ENCODE data around the gene ERF. TPM values are rescaled to one million over a fixed set of nuclear protein-coding genes. Genes with fewer than 3 reads are reported as not detected.

ERF gene
- total and polyA plus RNA-seq, 2 of the 8 experiments (the other 6 are each of a cell fraction or from before 2014, with no cell fraction given) = 43.7 to 62.7 TPM

DNA sequence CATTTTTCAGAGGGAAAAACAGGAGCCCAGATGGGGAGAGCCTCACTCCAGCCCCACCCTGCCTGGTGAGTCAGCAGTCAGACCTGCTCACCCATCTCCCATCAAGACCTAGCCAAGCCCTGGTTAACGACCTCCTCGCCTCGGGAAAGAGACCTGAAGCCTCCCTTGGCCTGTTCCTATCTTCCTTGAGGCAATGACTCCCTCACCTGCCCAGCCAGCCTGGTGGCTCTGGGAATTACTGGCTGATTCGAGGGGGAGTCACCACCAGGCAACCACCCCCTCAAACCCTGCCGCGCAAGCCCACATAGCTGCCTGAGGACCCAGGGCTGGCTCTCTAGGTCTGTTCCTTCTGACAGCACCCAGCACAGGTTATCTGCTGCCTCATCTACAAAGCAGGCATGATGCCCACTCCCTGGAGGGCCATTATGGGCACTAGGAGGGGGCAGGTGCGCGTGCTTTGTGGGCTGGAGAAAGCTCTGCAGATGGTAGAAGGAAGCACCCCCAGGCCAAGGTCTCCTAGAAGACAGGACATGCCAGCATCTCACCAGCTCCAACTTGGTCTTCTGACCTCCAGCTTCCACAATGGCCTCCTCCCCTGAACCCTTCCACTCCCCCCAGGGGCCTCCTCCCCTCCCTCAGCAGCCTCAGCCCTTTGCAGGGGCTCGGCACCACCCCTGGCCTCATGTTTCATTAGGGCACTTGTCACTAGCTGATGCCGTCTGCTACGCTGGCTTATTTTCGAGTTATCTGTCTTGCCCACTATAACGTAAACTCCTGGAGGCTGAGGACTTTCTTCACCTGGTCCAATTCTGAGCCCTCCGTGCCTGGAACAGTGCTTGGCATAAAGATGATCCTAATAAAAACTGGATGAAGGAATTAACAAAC lies 47.8 kb downstream of the ERF start (continued):
- TF ChIP-seq, protein P1, sequence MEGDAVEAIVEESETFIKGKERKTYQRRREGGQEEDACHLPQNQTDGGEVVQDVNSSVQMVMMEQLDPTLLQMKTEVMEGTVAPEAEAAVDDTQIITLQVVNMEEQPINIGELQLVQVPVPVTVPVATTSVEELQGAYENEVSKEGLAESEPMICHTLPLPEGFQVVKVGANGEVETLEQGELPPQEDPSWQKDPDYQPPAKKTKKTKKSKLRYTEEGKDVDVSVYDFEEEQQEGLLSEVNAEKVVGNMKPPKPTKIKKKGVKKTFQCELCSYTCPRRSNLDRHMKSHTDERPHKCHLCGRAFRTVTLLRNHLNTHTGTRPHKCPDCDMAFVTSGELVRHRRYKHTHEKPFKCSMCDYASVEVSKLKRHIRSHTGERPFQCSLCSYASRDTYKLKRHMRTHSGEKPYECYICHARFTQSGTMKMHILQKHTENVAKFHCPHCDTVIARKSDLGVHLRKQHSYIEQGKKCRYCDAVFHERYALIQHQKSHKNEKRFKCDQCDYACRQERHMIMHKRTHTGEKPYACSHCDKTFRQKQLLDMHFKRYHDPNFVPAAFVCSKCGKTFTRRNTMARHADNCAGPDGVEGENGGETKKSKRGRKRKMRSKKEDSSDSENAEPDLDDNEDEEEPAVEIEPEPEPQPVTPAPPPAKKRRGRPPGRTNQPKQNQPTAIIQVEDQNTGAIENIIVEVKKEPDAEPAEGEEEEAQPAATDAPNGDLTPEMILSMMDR (IDR thresholded peaks at IDR 0.05; ENCODE audit: control extremely low read depth in 1 of 3, insufficient read depth in 1 of 3, low read depth in 1 of 3, low read length in 3 of 3) = no peak
- TF ChIP-seq SRF (IDR thresholded peaks at IDR 0.05; ENCODE audit: low read depth, low read length) (no peak), BCL11A (IDR thresholded peaks at IDR 0.05; ENCODE audit: low read depth in 2 of 2, low read length in 2 of 2) (no peak)
